HG02610 (cell line): ENCODE data around the gene TFF2.

Experiments
- ATAC-seq: cut with Tn5 transposase; IDR thresholded peaks from one replicate; pipeline ENCODE4 v1.9.1; 2021; ENCODE audit warnings: mild to moderate bottlenecking, moderate library complexity; ENCODE audit not compliant: unreplicated experiment

TFF2 gene

GRCh38 chr21:42366292-42367010, 15.7 kb upstream of the TFF2 start, which contains the start of gene TFF1:
Gene TFF1 (minus strand): TSS chr21:42366535. CDS start chr21:42366495, 40 bp downstream.
- no peak for ATAC-seq

- no peak for ATAC-seq
These were observed 15.0 kb upstream of the TFF2 start for GRCh38 chr21:42365770-42366169.

- ATAC-seq, result no peak
These were observed 13.6 kb upstream of the TFF2 start for GRCh38 chr21:42364304-42364865.

- ATAC-seq, result no peak
These were observed 12.5 kb upstream of the TFF2 start for GRCh38 chr21:42363312-42363711.

- ATAC-seq, result no peak
These were observed 11.9 kb upstream of the TFF2 start for GRCh38 chr21:42362700-42363099.

- no peak for ATAC-seq
These were observed 11.4 kb upstream of the TFF2 start for GRCh38 chr21:42362198-42362597.

GRCh38 chr21:42361286-42361685, 10.5 kb upstream of the TFF2 start:
- ATAC-seq, result no peak

GRCh38 chr21:42360317-42360716, 9.5 kb upstream of the TFF2 start:
- no peak for ATAC-seq

- no peak for ATAC-seq
These were observed 8.1 kb upstream of the TFF2 start for GRCh38 chr21:42358937-42359336.

GRCh38 chr21:42358261-42358660, 7.5 kb upstream of the TFF2 start:
- no peak for ATAC-seq

- no peak for ATAC-seq
These were observed 6.5 kb upstream of the TFF2 start for GRCh38 chr21:42357307-42357706.

GRCh38 chr21:42356650-42357049, 5.9 kb upstream of the TFF2 start:
- ATAC-seq, result no peak

GRCh38 chr21:42356046-42356445, 5.3 kb upstream of the TFF2 start:
- no peak for ATAC-seq

GRCh38 chr21:42353623-42354022, 2.8 kb upstream of the TFF2 start:
- no peak for ATAC-seq

- ATAC-seq, result no peak
These were observed 1.8 kb upstream of the TFF2 start for GRCh38 chr21:42352441-42353095.

- ATAC-seq, result no peak
These were observed 1.0 kb upstream of the TFF2 start for GRCh38 chr21:42351626-42352440.

GRCh38 chr21:42350318-42350910, 380 bp downstream of the TFF2 start:
- ATAC-seq, result no peak

GRCh38 chr21:42349420-42350317, 1.1 kb downstream of the TFF2 start:
- ATAC-seq, result no peak

GRCh38 chr21:42348762-42349161, 2.0 kb downstream of the TFF2 start:
- ATAC-seq, result no peak
